Activated gamma-delta T cell treated with Interleukin-2 at 50 U/mL for 16 hours (primary cell): ENCODE data around the gene RPL41.

Experiments
- DNase-seq: peaks from one replicate; pipeline ENCODE4 v3.0.0-alpha.2; 2020

The RPL41 gene

GRCh38 chr12:56157201-56158028, 41.0 kb downstream of the RPL41 start:
- DNase-seq, result peak; percentile 47

- peak; percentile 89 for DNase-seq
Measured at GRCh38 chr12:56158029-56158925, 41.8 kb downstream of the RPL41 start, which contains the start of gene MYL6. Gene MYL6, plus strand, starts transcription at chr12:56158359. Its CDS starts 43 bp downstream, at chr12:56158402.

GRCh38 chr12:56158926-56159461, 42.6 kb downstream of the RPL41 start:
- no peak for DNase-seq

GRCh38 chr12:56159482-56160192, 43.2 kb downstream of the RPL41 start:
- no peak for DNase-seq

GRCh38 chr12:56160193-56160763, 43.8 kb downstream of the RPL41 start:
- DNase-seq, result peak; percentile 57

- DNase-seq, result no peak
Measured at GRCh38 chr12:56160894-56161689, 44.7 kb downstream of the RPL41 start.

GRCh38 chr12:56161690-56162351, 45.4 kb downstream of the RPL41 start:
- no peak for DNase-seq

GRCh38 chr12:56162468-56163290, 46.2 kb downstream of the RPL41 start:
- DNase-seq, result no peak

GRCh38 chr12:56163533-56164344, 47.3 kb downstream of the RPL41 start:
- DNase-seq, result no peak

- DNase-seq, result no peak
Measured at GRCh38 chr12:56164345-56164729, 47.9 kb downstream of the RPL41 start.

GRCh38 chr12:56165369-56165768, 48.9 kb downstream of the RPL41 start:
- DNase-seq, result no peak
